HG02885 (cell line): ENCODE measurements around the gene DIO1.

Experiments
- ATAC-seq: cut with Tn5 transposase; IDR thresholded peaks from one replicate; pipeline ENCODE4 v1.9.1; 2021; ENCODE audit warnings: mild to moderate bottlenecking; ENCODE audit not compliant: unreplicated experiment, poor library complexity

The DIO1 gene

DNA sequence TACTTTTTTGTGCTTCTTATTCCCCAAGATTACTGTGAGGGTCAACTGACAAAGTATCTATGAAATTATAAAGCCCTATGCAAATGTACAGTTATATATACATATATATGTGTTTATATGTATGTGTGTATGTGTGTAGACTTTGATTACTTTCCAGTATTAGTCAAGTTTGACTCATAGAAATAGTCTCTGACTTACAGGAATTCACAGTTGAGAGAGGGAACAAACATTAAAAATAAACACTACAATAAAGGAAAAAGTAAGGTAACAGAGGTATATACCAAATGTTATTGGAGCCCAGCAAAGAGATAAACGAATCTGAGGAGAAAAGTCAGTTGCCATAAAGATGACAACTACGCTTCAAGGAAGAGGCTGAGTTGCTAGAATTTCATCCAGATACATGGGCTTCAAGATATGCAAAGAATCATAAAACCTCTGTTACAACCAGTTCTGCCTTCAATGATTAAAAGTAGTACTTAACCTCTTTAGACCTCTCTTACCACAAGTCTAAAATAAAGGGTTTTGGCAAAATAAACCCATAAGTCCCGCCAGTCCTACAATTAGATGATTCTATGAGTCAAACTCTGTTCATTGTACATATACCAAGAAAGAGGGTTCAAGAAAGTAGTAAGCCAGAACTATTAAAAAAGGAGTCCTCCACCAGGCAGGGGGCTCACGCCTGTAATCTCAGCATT lies 44.3 kb downstream of the DIO1 start:
- ATAC-seq: no peak

DNA sequence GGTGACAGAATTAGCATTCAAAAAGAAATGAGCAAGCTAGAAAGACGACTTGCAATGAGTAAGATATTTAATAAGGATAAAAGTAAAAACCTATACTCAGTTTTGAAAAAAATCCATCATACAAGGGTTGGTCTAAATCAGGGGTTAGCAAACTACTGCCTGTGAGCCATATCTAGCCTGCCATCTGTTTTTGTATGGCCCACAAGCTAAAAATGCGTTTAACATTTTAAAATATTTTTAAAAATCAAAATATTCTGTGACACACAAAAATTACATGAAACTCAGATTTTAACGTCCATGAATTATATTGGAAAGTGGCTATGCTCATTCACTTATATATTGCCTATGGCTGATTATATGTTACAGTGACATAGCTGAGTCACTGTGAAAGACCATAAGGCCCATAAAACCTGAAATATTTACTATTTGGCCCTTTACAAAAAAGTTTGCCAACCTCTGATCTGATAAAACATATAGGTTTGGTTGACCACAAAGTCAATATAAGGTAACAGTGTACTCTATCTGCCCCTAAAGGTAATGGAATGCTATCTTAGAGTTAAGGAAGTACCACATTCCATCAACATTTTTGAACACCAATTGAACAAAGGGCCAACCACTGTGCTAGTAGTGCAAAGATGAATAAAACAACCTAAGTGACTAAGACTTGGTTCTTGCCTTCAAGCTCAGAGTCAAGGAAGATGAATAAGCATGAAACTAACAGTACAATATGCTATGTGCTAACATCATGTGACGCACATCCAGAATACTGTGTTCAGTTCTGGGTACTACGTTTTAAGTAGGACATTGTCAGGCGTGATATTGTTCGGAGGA lies 48.4 kb downstream of the DIO1 start:
- ATAC-seq: no peak

DNA sequence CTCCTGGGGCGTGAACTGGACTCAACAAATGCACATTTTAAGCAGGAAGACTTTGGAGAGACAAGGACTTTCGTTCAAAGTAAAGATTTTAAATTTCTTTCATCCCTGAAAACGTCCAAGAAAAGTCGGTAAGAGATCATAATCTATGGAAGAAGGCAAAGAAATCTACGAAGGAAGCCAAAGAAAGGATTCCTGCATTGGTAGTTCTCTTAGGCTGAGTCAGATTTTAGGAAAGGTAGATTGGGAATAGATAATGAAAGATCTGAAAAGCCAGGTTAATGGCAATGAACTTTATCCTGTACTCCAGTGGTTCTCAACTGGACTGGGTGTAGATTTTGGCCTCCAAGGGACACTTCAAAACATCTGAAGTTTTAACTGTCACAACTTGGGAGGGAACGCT lies 49.1 kb downstream of the DIO1 start:
- no peak for ATAC-seq

DNA sequence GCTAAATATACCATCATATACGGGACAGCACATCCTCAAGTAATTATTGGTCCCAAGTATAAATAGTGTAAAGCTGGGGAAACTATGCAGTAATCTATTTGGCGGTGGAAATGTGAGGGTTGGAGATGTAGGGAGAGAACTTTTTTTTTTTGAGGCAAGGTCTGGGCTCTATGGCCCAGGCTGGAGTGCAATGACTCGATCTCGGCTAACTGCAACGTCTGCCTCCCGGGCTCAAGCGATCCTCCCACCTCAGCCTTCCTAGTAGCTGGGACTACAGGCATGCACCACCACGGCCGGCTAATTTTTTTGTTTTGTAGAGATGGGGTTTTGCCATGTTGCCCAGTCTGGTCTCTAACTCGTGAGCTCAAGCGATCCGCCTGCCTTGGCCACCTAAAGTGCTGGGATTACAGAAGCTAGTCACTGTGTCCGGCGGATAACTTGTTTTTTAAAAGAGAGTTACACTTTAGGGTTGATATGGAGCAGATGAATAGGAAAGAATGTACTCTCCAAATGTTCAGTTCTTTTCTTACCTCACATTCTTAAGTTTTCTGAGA lies 49.6 kb downstream of the DIO1 start:
- no peak for ATAC-seq

DNA sequence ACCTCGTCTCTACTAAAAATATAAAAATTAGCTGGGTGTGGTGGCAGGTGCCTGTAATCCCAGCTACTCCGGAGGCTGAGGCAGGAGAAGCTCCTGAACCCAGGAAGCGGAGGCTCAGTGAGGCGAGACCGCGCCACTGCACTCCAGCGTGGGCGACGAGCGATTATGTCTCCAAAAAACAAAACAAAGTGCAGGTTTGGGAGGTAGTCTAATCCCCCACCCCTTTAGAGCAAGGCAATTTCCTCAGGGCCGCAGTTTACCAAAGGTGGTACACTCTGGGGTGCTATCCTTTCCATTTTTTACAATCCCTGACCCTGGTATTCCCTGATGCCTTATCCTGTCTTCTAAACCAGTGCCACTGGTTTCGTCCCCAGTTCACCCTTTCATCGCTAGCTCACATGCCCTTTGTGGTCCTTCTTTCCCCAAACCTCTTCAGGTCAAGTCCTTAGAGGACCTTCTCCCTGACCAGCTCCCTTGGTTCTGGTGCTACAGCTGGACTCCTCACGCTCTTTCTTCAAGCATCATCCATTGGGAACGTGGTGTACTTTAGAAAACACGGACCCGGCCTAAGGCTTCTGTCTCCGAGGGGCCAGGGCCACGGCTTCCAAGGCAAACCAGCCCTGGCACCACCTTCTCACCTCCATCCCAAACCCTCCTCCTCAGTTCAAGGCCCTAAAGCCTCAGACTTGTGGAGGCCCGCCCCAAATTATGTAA lies 50.6 kb downstream of the DIO1 start:
- ATAC-seq: no peak

DNA sequence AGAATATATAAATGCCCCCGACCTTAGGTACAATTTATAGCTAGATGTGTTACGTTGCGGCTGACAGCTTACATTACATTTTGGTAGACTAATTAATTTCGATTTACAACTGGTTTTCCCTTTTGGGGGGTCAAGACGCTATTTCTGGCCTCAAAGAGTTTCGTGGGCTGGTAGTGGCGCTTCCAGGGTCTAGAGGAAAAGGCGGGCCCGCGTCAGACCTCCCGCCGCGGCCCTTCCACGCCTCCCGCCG lies 51.1 kb downstream of the DIO1 start:
- ATAC-seq: no peak

DNA sequence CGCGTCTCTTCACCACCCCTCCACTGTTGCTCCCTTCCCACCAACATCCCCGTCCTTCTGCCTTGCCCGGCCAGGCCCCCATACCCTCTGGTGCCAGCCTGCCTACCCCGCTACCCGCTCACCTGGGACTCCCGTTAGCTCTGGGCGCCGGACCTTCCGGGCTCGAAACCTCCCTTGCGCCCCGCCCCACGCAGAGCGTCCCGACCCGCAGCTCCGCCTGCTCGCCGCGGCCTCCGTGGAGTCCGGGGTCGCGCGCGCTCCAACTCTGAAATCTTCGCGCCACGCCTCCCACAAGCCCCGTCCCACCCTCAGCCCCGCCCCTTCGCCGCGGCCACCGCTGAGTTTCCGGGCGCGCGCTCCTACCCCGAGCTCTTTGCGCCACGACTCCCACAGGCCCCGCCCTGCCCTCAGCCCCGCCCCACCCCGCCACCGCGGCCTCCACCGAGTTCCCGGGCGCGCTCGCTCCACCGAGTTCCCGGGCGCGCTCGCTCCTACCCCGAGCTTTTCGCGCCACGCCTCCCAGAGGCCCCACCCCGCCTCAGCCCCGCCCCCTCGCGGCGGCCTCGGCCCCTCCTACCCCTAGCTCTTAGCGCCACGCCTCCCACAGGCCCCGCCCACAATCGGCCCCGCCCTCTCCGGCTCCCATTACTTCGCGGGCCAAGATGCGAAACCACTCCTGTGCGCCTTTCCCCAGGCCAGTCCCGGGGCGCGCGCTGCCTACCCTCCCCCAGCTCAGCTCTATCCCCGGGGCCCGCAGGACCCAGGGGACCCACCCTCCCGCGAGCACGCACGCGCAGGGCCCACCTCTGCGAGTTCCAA lies 51.7 kb downstream of the DIO1 start, which contains the start of gene IFT25:
Gene IFT25 (minus strand): TSS at position 267 of the 819 bp plus-strand sequence. CDS start 5,617 bp downstream, outside the sequence.
- peak; percentile 76 for ATAC-seq

DNA sequence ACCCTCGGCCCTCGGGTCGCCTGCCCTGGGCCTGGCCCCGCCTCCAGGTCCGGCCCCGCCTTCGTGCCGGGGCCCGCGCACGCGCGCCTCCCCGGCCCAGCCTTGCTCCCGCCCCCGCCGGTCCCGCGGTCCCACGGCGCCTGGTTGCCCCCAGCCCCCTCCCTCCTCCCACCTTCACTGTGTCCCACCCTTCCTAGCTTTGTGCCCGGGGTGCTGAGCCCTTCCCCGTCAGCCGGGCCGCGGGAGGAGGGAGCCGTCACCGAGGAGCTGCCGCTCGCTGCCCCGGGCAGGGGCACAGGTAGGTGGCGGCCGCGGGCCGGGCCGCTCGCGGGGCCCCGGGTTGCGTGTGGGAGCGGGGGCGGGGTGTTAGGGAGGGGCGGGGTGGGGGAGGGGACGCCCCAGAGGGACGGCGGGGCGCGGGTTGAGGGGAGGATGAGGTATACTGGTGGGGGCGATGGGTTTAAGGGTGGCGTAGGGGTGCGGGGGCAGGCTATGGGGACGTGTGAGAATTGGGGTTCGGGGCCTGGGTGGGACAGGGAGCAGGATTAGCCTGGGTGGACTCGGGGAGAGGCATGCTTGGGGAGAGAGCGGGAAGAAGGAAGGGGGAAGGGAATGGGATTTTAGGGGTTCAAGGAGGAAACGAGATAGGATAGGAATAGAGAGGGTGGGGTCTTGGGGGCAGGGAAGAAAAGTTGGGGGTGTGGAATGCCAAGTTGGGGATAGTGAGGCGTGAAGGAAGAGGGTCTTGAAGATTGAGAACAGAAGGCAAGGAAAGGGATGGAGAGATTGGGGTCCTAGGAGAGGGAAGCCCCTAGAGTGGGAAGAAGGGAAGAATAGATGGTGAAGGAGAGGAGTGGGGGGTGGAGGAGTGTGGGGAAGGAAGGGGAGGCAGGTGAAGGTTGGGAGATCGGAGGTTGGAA lies 52.5 kb downstream of the DIO1 start, which contains the start of gene LRRC42:
Gene LRRC42 (plus strand): TSS at position 99 of the 920 bp plus-strand sequence. CDS start 5,650 bp downstream, outside the sequence.
- ATAC-seq: peak; percentile 64

DNA sequence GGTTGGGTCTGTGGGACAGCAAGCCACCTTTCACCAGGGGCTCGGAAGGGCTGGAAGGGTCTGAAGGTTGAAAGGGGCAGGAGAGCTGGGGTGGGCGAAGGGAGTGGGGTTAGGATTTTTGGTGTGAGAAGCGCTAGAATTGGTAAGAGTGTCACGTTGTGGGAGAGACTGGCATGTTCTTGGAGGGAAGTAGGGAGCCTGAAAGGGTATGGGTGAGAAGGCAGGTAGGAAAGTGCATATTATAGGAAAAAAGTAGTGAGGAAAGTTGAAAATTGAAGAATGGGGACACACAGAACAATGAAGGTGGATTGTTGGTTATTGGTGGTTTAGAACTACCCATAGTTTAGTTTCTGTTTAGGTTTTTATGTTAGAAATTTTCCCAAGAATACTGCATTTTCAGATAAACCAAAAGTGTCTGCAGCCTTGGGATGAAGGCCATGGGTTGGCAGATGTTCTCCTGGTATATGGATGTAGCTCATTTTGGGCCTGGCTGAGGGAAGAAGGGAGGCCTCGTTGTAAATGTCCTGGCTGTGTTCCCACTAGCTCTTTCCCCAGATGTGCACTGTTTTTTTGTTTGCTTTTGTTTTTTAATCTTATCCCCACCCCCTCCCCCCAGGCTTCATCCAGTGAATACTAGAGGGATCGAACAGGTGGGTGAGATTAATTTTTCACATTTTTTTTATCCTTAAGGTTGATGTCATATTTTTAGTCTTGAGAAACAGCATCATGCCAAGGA lies 53.4 kb downstream of the DIO1 start:
- no peak for ATAC-seq

DNA sequence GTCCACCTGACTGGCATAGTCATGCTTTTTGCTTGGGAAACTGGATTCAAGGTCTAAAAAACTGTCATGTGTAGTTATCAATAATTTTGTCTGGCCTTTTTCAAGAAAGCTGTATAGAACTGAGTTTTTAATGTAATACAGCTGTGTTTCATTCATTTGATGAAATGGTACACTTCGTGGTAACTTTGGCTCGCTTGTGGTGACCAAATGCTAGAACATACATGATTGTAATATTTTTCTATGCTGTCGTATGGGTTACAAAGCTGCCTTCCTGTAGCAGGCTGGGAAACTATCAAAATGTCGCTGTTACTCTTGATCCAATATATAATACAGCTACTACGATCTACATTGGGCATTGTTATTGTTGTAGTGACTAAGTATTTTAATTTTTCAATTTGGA lies 54.3 kb downstream of the DIO1 start:
- no peak for ATAC-seq

DNA sequence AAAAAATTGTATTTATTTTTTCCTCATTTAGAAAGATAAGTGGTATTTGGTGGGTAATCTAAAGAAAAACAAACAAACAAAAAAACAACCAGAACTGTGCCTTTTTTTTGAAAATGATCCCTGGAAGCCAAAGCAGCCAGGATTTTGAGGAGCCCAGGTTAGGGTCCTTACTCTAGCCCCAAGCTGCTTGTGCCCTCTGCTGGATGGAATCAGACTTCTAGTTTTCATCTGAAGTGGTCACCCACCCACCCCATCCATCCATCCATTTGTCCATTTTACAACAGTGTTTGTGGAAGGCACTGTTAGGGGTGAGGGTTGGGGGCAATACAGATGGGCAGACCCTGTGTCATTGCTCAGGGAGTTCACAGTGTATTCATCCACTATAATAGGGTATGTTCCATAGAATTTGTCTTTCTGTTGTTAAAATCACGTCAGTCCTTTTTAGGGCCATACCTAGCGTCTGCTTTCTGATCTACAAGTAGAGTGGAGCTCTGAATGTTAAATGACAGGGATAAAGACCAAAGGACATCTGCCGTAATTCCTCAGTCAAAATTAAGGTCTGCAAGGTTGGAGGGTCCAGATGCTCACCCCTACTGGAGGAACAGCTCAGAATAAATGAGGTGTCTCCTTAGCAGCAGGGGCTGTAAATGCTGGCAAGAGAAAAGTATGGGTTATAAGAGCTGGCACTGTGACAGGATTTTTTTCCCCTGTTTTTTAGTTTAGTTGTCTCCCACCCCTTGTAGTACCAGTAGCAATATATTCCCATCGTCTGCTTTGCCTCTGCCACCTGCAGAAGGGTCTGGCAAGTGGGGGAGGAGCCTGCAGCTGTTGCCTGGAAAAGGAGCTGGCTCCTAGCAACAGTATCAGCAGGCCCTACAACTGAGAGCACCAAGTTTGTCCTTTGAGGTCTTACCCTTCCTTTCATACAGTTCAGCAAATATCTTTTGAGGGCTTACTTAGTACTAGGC lies 55.3 kb downstream of the DIO1 start:
- no peak for ATAC-seq

DNA sequence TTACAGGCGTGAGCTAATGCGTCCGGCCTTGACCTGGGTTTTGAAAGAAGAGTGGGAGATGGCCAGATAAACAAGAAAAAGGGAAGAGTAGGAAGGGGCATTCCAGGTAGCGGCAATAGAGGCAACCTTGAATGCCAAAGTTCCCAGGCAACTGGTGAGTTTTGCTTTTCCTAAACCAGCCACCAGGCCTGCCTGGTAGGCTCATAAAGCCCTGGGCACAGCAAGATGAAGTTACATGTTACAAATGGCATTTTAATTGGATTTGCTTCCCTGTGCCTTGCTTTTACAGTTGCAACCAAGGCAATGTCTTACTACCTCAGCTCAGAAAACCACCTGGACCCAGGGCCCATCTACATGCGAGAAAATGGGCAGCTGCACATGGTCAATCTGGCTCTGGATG lies 57.7 kb downstream of the DIO1 start:
- no peak for ATAC-seq

DNA sequence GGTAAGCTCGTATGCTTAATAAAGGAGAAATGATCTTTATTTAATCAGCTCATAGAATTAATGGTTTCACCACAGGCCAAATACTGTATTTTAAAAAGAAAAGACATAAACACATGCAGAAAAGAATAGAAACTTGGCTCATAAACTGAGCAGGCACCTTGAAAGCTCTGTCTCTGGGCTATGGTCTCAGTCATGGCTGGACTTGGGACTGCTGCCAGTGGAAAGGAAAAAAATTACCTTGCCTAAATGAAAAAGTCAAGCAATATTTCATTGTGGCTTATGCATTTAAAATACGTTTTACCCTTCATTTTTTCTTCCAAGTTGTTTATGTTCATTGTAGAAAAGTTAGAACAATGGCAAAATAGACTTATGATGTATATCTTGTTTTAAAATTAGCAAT lies 60.1 kb downstream of the DIO1 start:
- no peak for ATAC-seq

DNA sequence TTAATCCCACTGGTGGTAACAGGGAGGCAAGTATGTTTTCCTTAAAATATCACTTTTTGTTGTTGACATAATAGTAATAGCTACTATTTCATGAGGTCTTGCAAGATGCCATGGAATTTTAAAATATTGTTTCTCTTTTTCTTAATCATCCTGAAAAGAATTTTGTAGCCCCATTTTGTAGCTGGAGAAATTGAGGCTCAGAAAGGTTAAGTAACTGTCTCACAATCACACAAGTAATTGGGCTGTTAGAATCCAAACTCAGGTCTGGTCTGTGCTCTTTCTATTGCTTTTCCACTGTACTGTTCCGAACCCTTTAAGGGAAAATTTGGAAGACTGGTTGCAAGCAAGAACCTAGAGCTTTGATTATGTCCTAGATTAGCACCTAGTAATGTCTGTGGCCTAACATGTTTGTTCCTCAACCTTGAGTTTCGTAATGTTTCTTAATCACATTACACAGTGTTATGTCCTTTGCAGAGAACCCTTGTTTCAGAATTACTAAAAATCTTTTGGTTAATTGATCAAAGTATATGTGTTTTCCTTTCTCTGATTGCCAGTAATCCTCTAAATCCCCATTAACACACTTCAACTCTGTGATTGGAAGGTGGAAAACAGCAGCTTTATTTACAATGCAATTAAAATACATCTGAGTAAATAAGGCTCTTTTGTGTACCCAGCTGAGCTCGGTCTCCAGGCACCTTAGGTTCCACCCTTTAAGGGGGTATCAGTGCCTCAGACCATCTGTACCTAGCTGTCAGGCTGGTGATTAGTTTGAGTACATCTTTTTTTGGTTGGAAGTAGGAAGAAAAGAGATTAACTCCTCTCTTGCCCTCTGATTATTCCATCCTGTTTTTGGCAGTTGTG lies 62.6 kb downstream of the DIO1 start:
- ATAC-seq: no peak

DNA sequence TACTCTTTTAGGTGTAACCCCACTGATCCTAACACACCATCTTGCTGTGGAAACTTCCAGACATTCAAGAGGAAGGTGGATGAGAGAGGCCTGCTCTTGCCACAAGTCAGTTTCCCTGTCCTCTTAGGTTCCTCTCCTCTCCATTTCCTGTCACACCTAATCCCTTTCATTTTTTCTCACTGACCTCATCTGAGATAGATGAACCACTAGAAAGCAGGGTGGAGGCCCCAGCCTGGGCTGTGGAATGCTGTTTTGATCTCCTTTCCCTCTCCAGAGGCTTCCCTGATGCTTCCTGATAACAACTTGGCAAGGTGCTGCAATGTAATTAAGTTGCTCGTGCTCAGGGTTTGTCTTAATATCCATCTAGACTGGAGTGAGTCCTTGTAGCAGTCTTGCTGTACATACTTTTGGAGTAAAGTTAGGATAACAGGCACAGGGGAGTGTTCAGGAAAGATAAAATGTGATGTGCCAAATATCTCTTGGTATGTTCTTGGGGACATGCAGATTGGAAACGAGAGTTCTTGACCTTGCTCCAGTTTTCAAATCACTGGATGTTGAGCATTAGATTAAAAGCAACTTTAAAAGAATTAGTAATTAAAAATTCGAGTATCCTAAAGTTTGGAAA lies 63.3 kb downstream of the DIO1 start:
- no peak for ATAC-seq

DNA sequence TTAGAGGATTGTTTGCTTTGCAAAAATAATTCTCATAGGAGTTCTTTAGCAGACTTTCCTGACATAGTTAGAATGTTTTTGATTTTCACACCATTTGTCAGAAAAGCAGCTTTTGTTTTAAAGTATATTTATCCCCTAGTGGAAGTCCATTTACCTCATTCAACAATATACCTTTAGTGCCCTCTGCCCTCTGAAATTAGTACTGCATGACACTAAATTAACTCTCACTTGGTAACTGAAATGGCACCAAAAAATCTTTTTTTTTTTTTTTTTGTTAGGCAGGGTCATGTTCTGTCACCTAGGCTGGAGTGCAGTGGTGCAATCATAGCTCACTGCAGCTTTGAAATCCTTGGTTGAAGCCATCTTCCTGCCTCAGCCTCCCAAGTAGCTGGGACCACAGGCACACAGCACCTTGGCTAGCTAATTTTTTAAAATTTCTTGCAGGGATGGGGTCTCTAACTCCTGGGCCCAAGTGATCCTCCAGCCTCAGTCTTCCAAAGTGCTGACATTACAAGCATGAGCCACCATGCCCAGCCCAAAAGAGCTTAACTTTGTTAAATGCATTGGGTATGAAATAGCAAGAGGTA lies 65.8 kb downstream of the DIO1 start:
- no peak for ATAC-seq
